ENCODE data around the gene CNGA2.

CNGA2 gene

GRCh38 chrX:151754047-151754429, 19.5 kb downstream of the CNGA2 start:
- no peak for DNase-seq

DNA sequence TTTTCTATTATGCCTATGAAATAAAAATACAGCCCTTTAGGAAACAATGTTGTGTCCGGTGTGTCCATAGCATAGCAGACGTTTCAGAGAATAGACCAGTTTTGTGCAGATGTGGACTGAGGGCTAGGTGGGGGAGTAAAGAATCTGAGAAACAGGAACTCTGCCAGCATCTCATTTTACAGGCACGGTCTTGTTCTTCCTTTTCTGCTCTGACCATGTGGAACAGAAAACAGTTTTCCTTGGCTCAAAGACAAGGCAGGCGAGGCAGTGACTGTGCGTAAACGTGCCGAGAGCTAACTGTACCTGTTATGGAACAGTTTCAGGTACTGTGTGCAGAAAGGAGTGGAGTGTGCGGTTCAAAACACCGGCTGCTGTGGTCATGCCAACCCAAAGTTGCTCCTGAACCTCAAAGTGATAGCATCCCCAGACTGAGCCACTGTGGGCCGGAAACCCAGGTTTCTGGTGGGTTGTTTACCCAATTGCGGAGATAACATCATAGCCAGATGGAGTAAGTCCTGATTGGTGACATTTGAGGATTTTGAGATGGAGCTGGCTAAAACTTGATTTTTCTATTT, 20.2 kb downstream of the CNGA2 start:
- no peak for DNase-seq

GRCh38 chrX:151759041-151759708, 24.6 kb downstream of the CNGA2 start:
- no peak for DNase-seq

GRCh38 chrX:151762802-151763201, 28.3 kb downstream of the CNGA2 start:
- DNase-seq = no peak

DNA sequence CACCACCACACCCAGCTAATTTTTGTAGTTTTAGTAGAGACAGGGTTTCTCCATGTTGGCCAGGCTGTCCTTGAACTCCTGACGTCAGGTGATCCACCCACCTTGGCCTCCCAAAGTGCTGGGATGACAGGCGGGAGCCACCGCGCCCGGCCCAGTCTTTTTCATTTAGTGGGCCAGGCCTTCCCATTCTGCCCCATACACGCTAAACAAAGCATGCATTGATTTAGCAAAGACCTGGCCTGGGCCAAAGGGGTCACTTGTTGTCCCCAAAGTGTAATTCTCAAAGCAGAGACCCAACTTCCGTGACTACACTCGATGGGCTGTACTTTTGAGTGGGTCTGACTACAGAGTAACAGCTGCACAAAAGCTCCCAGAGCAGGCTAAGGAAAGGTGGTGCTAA, 29.2 kb downstream of the CNGA2 start:
- no peak for DNase-seq

DNA sequence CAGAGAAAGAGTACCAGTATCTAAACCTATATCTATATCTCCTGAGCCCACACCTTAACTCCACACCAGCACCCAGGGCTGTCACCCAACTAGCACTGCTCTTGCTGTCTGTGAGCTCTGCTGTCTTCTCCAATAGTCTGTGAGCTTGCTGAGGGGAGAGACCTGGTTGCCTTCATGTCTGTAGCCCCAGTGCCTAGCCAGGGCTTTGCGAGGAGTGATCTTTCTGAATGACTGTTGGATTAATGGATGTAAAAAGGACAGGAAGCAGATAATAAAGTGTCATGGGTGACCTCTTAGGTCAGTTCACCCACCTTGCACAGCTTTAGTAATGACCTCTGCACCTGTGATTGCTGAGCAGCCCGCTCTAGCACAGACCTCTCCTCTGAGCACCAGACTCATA, 30.5 kb downstream of the CNGA2 start:
- no peak for DNase-seq

DNA sequence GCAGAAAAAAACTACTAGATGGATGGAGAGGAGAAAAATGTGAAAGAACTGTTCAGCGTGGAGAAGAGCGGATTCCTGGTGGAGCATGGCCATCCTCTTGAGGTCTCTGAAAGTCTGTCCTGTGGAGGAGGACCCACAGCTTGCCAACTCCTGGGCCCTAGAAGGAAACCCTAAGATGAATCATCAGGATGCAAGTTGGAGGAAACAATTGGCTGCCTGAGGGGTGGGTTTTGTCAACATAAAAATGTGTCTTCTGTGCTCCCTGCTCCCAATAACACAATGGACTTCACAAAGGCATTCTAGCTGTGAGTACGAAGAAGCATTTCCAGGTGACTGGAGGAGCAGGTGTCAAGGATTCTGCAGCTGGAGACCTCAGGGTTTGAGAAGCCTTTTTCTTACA, 37.2 kb downstream of the CNGA2 start:
- no peak for DNase-seq

GRCh38 chrX:151773434-151773833, 38.9 kb downstream of the CNGA2 start:
- DNase-seq = no peak

- no peak for DNase-seq
Observed at GRCh38 chrX:151774421-151774820, 39.9 kb downstream of the CNGA2 start.

GRCh38 chrX:151776181-151776731, 41.7 kb downstream of the CNGA2 start:
- DNase-seq = no peak

GRCh38 chrX:151776936-151777335, 42.4 kb downstream of the CNGA2 start:
- DNase-seq = no peak

- DNase-seq = no peak
Observed at GRCh38 chrX:151779258-151779657, 44.7 kb downstream of the CNGA2 start.

DNA sequence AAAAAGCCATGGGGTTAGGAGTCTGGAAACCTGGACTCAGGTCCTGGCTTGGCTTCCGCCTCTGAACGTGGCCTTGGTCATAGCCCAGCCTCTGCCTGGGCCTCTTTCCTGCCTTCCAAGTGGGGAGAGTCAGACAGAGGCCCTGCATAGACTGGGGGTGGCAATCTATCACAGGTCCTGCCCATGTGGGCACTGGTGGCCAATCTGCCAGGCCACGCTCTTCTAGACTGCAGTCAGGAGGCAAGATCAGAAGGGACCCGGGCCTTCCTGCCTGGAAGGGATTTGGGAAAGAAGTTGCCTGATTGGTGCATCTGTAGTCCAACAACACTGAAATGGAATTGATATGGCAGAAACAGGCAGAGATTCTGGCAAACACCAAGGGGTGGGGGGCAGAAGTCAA, 46.1 kb downstream of the CNGA2 start:
- DNase-seq = no peak

DNA sequence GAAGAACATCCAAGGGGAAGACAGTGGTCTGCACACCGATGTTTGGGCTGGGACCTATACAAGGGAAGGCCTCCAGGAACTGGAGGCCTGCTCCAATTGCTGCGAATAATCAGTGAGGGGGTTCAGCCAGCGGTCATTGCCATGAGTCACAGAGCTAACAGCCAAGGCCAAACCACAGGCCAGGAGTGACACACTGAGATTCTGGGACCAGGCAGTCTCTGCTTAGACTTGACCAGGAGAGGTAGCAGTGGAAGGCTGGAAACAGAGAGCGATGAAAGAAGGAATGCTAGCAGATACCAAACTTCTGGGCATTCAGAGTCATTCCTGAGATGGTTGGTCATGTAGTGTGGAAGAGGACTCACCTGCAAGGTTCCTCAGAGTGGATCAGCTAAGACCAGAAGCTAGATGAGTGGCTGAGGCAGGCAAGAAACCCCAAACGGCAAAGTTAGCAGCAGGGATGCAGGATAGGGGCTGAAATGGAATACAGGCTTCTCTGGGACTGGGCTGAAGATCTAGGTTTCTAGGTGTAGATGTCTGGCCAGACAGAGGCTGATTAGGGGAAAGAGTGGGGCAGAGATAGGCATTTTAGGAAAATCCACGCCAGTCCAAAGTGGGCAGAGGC, 54.7 kb downstream of the CNGA2 start:
- DNase-seq = no peak

GRCh38 chrX:151790481-151791160, 56.1 kb downstream of the CNGA2 start:
- no peak for DNase-seq

DNA sequence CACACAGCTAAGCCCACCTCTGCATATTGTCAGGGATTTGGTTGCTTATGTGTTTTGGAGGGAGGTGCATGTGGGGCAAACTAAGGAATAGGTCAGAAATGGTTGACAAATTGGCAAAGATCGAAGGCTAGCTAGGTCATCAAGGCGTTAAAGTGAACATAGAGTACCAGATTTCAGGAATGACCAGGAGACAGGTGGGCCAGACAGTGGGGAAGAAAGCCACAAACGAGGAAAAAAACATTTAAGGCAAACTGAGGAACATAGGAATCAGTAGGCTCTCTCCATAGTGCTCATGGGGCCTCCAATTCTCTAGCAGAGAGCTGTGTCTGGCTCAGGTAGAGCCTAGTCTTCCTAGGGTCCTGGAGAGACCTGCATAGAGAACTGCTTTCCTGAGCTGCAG, 57.4 kb downstream of the CNGA2 start:
- DNase-seq = no peak

- DNase-seq = no peak
Observed at GRCh38 chrX:151792505-151792904, 58.0 kb downstream of the CNGA2 start.

GRCh38 chrX:151793886-151794285, 59.3 kb downstream of the CNGA2 start:
- DNase-seq = no peak
